HG03558 (cell line): ENCODE results near the gene FAR2.

ENCODE experiments used
- ATAC-seq: cut with Tn5 transposase; IDR thresholded peaks from one replicate; pipeline ENCODE4 v1.9.1; 2021; ENCODE audit warnings: moderate number of reproducible peaks; ENCODE audit not compliant: unreplicated experiment; ENCODE audit errors: extremely low read depth

The FAR2 gene

DNA sequence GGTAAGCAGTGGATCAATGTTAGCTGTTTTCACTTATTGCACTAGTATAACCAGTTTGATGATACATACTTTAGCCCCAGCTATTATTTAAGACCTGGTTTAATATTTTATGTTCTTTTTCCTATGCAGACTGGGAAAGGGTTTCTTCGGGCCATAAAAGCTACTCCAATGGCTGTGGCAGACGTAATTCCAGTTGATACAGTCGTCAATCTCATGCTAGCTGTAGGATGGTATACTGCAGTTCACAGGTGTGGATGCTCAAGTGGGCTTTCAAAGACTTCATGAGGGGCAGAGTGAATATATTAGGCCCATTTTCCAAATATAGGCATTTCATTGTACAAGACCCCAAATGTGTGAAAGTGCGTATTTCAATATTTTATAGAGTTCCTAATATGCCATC is 161.8 kb downstream of the FAR2 start:
- ATAC-seq: no peak

GRCh38 chr12:29314416-29314815 is 165.3 kb downstream of the FAR2 start:
- ATAC-seq: no peak

- ATAC-seq: no peak
Observed at GRCh38 chr12:29316752-29317151, 167.7 kb downstream of the FAR2 start.

DNA sequence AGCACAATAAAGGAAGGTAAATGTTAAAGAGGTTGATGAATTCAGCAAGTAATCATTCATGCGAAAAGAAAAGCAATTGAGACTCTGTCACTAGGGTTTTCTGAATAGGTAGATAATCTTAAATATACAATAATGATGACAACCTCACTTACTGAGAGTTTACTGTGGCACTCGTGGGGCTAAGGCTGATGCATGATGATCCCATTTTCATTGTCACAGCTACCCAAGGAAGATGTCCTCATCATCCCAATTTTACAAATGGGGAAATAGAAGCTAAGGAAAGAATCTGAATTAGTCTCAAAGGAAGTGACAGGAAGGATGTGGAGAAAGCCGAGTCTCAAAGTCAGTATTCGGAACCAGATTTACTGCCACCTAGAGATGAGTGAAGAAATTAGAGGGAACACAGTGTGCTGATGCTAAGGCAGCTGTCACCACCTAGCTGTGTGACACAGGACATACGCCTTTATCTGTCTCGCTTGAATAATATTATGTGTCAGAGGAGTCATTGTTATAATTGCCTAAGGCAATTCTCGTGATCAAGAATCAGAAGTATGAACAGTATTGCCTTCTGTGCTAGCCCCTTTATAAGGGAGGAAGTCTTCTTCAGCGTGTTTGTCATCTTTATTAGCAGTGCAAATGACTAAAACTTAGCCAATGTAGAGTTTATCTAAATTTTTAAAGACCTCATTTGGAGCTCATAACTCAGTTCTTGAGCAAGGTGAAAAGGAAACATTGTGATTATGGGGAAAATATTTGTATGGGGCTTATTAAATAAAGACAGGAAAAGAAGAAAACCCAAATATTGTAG is 168.7 kb downstream of the FAR2 start:
- ATAC-seq: peak; percentile 99

DNA sequence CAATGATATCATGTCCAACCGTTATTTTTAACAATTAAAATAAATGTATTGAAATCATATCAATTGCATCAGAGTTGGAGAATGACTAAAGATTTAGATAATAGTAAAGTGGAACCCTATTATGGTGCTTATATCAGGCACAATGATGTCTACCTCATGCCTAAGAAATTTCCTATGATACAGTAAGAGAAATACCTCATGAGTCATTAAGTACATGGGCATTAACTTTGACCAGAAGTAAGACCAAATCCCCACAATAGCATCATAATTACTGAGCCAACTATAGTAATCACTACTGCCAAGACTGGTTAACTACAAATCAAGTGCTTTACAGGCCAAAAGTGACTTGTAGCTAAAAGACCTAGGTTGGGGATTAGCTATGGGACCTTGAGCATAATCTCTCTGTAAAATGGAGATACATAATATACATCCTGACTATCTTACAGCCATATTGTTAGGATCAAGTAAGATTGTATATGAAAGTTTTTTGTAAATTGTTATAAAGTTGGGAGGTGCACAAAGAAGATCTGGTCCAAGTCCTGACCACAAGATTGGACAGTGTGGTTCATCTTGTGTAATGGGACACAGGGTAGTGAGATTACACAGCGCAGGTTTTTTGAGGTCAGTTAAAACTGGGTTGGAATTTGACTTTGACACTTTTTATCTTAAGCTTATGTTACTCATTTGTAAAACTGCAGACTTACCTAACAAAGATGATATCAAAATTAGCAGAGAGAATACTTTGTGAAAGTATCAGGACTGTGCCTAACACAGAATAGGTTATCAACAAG is 171.4 kb downstream of the FAR2 start:
- ATAC-seq: no peak

DNA sequence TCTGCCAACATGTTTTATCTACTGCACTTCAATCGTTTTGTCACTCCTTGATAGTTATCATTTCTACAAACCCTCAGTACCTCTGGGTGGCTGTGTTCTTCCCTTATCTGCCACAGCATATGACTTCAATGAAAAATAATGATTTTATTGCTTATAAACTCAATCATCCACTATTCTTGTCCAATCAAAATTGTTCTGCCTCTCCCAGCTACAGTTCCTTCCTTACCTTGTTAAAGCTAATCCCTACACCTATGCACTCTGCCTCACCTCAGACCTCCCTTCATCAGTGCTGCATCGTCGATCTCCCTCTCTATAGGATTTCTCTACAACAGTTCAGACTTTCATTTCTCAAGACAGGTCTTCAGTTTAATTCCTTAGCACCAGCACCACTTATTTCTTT is 173.1 kb downstream of the FAR2 start:
- ATAC-seq: no peak

- no peak for ATAC-seq
Observed at GRCh38 chr12:29329411-29329810, 180.3 kb downstream of the FAR2 start.

- no peak for ATAC-seq
Observed at GRCh38 chr12:29333178-29333577, 184.1 kb downstream of the FAR2 start.

DNA sequence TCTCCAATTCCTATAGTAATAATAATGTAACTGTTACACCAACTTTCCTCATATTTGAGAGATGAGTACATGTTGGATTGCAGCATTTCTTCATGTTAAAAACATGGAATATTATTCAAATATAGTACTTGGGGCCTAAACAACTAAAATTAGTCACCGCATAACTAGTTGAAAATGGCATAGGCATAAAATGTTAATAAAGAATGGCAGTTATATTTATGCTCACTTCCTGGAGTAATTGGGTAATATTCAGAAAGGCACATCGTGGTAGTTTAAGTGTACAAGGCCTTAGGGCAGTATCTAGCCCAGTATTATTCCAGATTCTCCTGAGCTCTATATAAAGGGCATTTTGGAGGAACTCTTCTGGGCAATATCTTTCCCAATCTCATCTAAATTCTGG is 185.9 kb downstream of the FAR2 start:
- no peak for ATAC-seq

DNA sequence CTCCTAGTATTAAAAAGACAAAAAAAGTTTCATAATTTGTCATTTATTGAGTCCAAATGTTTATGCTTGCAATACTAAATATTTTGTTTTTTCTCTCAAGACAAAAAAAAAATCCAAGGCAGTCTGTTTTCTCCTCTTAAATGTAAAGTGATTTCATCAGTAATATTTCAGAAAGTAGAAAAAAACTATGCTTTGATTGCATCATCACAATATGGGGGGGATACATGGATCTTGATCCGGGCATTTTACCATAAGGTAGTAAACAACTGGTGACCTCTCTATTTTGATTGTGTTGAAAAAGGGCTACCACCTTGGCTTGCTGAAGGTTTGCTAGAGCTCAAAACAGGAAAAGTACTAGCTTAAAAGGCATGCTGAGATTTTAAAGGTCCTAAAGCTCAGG is 188.2 kb downstream of the FAR2 start:
- no peak for ATAC-seq

- no peak for ATAC-seq
Observed at GRCh38 chr12:29343022-29343799, 194.1 kb downstream of the FAR2 start.

GRCh38 chr12:29346769-29347421 is 197.8 kb downstream of the FAR2 start:
- ATAC-seq: no peak

- ATAC-seq: no peak
Observed at GRCh38 chr12:29350080-29350479, 201.0 kb downstream of the FAR2 start.

DNA sequence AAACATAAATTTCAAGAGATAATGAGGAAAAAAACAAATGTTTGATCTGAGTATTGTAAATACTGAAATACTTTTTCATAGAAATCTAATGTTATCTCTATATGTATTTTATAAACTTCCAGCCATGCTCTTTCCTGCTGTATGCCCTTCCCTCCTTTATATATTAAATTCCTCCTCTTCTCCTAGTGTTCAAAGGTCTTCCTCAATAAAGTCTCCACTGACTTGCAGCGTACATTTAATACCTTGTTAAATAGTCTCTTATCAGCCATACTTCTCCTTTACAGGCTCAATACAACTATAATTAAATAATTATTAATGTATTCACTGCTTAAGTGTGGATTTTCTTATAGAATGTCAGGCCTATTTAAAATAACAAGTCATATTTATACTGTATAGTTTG is 205.9 kb downstream of the FAR2 start:
- ATAC-seq: no peak

DNA sequence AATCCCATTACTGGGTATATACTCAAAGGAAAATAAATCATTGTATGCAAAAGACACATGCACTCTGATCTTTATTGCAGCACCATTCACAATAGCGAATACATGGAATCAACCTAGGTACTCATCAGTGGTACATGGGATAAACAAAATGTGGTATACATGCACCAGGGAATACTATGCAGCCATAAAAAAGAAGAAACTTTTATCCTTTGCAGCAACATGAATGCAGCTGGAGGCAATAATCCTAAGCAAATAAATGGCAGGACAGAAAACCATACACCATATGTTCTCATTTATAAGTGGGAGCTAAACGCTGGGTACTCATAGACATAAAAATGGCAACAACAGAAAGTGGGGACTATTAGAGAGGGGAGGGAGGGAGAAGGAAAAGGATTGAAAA is 216.0 kb downstream of the FAR2 start:
- ATAC-seq: no peak

- ATAC-seq: no peak
Observed at GRCh38 chr12:29374012-29374411, 224.9 kb downstream of the FAR2 start.

DNA sequence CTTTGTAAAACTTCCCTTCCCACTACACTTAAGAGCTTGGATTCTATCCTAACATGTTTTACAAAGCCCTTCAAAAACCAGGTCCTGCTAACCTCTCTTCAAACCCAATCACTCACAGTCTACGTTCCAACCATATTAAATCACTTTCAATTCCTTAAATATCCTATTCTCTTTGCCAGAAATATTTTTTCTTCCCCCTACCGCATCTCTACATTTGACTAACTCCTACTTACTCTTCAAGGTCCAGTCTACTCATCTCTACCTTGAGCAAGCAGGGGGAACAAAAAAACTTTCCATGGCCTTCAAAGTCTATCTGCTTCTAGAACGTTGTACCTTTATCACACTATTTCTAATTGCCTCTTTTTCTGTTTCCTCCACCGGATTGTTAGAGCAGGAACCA is 225.8 kb downstream of the FAR2 start:
- no peak for ATAC-seq

DNA sequence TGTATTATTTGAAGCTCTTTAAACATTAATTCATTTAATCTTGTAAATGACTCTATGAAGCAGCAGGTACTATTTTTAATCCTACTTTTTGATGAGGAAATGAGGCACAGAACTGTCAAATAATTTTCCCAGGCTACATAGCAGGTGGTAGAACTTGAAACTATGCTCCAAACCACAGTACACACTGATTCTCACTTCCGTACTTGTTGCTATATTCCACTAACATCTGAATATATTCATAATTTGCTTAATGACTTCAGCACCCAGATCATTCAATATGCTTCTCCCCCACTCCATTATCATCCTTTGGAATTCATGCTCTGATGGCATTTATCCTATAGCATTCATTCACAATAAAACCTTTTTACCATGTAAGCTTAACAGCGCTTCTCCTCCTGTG is 227.0 kb downstream of the FAR2 start:
- ATAC-seq: no peak

GRCh38 chr12:29380536-29381523 is 231.8 kb downstream of the FAR2 start, which contains the start of gene ERGIC2:
Gene ERGIC2 (minus strand): TSS chr12:29381172. CDS start chr12:29371633, 9,539 bp downstream.
- ATAC-seq: peak; percentile 98
